ENCODE data around the gene BRWD1. TPM values are rescaled to one million over a fixed set of nuclear protein-coding genes. Genes with fewer than 3 reads are reported as not detected.

BRWD1 gene
- total RNA-seq: 71.6 TPM

DNA sequence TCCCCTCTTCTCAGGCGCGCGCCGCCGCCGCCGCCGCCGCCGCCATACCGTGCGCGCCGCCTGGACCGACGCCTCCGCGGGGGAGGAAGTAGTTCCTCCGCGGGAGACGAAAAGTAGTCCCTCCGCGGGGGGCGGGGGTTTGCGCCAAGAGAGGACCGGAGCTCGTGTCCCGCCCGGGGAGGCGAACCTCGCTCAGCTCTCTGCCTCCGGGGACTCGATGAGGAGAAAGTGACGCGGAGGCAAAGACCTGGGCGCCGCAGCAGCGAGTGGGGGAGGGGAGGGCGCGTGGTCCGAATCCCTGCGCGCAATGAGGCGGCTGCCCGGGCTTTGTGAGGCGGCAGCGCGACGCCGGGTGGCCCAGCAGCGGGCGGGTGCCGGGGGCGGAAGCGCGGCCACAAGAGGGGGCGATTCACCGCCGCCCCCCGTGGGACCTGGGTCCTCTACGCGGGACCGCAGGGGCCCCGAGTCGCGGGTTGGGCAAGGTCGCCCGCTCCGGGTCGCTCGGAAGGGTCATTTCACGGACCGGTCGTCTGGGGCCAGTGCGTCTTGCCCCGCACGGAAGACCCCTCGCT, at the start of gene BRWD1:
Gene BRWD1 (minus strand): TSS at position 62 of the 572 bp plus-strand sequence. CDS start 141 bp downstream, outside the sequence.
- ATAC-seq (peak; percentile 78), DNase-seq (ENCODE audit: low spot score) (peak; percentile 89)
- intact Hi-C loops (cut with DNase I): no loop called here

DNA sequence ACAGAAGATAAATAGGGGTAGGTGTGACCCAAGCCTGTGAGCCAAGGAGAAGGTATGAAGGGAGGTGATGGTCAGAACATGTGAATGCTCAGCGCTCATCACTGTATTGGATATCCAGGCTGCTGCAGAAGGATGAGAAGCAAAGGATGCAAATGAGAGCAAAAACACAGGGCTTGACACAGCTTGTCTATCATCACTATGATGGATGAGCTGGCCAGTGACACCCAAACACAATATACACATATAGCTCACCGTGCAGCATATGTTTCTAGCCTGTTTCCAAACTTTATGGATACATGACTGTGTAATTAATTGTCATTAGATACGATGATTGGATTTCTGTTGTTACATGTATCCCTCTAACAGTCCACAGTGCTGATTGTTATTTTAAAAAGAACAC, 49.3 kb upstream of the BRWD1 start:
- no peak for ATAC-seq
- intact Hi-C loops (cut with DNase I): no loop called here
- DNase-seq (ENCODE audit: low spot score): no peak

DNA sequence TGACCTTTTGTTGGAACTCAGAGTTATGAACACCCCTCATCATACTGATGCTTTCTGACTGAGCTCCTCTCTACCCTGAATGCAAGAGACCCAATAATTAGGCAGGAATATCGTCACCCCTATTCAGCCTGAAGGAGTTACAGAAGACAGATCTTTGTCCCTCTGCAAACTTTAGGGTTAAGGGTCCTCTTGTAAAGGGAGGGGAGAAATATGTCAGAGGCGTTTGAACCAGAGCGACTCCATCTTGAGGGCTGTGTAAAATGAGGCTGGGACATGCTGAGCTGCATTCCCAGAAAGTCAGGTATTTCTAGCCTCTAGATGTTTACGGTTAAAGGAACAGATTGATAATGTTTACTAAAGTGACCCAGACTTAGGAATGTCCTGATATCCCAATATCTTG, 46.0 kb upstream of the BRWD1 start:
- intact Hi-C loops (cut with DNase I): no loop called here
- no peak for ATAC-seq

DNA sequence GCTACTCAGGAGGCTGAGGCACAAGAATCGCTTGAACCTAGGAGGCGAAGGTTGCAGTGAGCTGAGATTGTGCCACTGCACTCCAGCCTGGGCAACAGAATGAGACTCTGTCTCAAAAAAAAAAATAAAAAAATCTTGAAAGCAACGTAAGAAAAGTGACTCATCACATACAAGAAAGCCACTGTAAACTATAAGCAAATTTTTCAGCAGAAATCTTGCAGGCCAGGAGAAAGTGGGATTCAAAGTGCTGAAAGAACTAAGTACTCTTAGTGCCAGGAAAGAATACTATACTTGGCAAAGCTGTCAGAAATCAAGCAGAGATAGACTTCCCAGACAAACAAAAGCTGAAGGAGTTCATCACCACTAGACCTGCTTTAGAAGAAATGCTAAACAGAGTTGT, 39.9 kb upstream of the BRWD1 start:
- DNase-seq (ENCODE audit: low spot score): no peak
- no peak for ATAC-seq
- intact Hi-C loops (cut with DNase I): no loop called here

More for the DNA sequence above, 46.0 kb upstream of the BRWD1 start:
- no peak for DNase-seq (ENCODE audit: low spot score)

DNA sequence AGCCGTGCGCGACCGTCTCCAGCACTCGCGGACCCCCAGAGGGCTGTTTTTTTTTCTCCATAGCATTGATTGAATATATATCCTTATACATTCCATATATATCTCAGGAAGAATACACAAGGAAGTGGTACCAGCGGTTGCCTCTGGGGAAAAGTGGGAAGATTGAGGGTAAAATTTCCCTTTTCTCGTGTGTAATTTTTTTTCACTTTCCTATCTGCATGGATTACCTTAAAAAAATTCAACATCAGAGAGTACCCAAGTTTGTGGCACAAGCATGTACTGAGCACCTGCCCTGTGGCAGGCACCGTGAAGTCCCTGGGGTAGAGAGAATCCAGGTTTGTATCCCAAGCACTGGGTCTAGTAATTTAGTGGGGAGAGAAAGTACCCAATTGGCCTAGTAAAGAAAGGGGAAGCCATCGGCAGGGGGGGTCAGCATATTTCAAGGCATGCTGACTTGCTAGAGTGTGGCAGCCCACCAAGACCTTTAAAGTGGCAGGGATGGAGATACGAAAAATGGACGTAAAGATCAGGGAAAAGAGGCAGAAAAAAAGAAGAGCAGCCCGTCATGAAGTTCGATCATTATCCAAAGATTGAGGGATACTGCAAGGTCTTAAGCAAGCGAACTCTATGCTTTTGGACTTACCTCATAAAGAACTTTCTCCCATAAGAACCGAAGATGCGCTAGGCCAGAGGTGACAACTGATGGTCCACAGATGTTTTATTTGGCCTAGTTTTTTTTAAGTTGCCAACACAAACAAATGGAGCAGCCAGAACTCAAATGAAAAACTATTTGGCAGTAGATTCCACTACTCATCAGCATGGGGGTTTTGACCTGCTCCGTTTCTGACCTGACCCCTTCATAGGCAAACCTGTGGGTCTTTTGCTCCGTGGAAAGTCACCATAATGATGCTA, 36.9 kb upstream of the BRWD1 start:
- no peak for DNase-seq (ENCODE audit: low spot score)
- intact Hi-C loops (cut with DNase I): no loop called here
- no peak for ATAC-seq

DNA sequence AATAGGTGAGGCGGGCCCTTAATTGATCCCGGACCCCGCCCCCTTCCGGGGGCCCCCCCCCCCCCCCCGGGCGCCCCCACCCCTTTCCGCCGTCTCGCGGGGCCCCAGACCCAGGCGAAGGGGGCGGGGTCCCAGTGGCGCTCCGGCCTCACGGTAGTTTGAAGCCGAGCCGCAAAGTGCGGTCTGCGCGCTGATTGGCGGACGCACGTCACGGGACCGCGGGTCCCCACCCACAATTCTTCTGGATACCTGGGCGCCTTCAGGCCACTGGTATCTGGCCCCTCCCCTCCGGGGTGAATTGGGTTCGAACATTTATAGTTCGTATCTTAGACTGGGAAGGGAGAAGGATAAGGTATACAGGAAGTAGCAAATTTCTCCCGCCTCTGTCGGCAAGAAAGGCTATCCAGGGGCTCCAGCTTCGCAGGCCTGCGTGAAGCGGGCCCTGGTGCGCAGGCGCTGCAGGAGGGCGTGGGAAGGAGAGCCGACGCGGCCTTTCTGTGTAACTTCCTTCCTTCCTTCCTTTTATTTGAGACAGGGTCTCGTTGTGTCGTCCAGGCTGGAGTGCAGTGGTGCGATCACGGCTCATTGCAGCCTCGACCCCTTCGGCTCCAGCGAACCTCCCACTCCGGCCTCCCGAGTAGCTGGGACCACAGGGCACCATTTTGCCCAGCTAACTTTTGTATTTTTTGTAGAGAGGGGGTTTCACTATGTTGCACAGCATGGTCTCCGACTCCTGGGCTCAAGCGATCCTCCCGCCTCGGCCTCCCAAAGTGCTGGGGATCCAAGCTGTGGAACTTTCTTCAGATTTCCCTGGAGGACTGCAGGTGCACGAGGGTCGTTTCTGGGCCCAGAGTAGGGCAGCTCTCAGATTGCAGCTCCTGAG, 36.0 kb upstream of the BRWD1 start:
- ATAC-seq: peak; percentile 98
- intact Hi-C loops (cut with DNase I): no loop called here
- peak; percentile 97 for DNase-seq (ENCODE audit: low spot score)

DNA sequence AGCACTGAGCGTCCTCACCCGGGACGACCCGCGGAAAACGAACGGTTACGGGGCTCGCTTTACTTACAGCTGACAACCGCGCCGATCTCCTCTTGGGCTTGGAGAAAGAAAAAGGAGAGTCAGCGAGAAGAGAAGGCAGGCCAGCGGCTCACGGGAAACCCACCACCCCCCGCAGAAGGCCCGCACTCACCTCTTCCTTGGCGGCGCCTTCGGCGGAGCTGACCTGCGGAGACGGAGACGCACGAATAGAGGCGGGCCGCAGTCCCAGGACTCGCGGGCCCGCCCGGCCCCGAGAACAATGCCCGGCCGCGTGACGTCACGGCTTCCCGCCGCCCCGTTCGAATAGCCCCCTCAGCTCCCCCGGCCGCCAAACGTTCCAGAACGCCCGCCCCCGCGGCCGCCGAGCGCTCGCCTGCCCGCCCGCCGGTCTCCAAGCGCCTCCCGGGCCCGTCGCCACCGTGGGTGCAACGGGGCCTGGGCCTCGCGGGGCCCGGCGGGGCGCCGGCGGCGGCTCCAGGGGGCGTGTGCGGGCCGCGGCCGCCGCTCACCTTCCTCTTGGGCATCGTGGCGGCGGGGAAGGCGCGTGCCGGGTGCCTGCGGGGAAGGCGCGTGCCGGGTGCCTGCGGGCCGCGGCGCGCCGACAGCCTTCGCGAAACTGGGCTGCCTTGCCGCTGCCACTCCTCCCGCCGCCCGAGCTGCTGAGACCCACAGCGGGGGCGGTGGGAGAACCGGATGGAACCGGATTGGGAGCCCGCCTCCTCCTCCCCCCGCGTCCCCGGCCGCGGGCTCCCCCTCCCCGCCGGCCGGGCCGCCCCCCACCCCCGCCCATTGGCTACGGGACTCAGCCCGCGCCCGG, 35.2 kb upstream of the BRWD1 start, which contains the start of gene HMGN1:
Gene HMGN1 (minus strand): TSS at position 734 of the 856 bp plus-strand sequence. CDS start 171 bp downstream, at position 563.
- DNase-seq (ENCODE audit: low spot score): peak; percentile 93
- intact Hi-C loops (cut with DNase I): no loop called here
- peak; percentile 83 for ATAC-seq

DNA sequence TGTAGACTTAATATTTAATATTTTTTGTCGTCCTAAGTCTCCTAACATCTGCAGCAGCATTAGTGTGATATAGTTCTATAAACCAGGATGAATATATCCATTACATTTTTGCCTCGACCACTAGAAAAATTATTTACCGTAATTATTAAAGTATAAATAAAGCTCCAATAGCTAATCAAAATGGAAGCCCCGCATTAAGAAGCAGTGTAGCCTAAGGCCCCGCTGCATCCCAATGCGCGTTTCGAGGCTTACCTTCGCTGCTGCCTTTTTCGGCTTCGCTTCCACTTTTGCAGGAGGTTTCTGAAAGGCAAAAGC, 34.6 kb upstream of the BRWD1 start:
- intact Hi-C loops (cut with DNase I): no loop called here
- no peak for ATAC-seq
- no peak for DNase-seq (ENCODE audit: low spot score)

DNA sequence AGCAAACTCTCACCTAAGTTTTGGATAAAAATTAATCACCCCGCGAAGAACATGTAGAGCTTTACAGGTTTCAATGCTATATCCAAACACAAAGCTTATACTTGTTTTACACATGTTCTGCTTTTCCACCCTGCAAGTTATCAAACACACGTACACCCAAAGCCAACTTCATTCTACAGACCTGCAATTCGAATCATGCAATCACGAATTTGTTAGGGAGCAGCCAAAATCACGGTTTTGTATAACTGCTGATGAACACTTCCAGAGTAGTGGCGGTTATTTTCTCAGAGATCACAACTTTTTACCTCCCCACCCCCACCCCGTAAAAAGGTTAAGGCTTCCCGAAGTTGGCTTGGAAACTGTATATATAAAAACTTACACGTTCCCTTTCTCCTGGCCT, 34.1 kb upstream of the BRWD1 start:
- ATAC-seq: no peak
- intact Hi-C loops (cut with DNase I): no loop called here
- DNase-seq (ENCODE audit: low spot score): no peak

DNA sequence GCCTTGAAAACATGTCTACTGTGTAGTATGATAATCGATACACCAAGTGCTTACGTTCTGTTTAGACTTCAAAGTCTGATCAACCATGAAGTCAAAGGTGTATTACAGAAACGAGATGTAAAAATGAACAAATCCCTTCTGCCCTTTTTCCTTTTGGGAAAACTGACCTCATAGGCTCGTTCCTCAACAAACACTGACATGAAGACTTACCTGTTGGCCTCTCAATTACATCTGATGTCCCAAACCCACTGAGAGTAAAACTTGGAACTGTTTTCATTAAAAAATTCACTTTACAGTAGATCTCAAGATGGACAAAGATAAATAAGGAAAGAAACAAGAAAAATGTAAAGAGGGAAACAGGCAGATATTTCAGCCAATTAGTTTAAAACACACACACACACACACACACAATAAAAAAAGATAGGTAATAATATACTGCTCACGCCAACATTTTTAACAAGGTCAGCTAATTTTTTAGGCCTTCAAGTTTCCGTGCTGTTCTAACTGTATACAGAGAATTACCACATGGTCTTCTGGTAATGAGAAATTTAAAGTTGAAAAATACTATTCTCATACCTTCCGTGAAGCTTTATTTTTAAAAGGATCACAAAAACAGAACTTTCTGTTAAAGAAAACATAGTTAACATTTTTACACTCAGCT, 33.4 kb upstream of the BRWD1 start:
- DNase-seq (ENCODE audit: low spot score): no peak
- no peak for ATAC-seq
- intact Hi-C loops (cut with DNase I): no loop called here

DNA sequence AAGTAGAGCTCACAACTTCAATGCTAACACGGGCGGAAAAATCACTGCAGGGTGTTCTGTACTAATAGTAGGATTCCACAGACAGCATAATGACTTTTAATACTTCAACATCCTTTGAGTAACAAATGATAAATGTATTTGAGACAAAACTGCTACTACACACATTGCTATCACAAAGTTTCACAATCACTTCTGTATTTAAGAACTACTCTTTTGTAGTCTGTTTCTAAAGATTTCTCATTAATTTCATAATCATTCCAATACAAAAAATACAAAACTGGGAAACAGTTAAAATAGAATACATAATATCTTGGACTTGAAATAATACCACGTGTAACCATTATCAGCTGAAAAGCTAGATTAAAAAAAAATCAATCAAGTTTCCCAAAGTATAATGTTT, 32.8 kb upstream of the BRWD1 start:
- intact Hi-C loops (cut with DNase I): no loop called here
- no peak for DNase-seq (ENCODE audit: low spot score)
- ATAC-seq: no peak

DNA sequence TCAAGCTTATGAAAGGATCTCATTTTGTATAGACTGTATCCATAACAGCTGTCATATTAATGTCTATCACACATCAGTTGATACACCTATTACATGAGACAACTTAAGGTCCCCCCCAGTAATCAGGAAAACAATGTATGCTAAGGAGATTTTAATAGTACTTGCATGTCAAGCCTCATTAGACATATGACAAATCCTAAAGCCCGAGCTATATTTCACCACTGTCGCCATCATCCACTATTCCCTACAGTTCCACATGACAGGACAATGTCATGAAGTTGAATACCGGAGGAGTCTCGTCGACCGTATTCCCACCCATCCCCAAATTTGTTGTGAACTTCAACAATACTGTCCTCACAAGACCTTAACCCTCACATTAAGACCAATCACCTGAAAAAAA, 32.0 kb upstream of the BRWD1 start:
- DNase-seq (ENCODE audit: low spot score): no peak
- intact Hi-C loops (cut with DNase I): no loop called here
- no peak for ATAC-seq

DNA sequence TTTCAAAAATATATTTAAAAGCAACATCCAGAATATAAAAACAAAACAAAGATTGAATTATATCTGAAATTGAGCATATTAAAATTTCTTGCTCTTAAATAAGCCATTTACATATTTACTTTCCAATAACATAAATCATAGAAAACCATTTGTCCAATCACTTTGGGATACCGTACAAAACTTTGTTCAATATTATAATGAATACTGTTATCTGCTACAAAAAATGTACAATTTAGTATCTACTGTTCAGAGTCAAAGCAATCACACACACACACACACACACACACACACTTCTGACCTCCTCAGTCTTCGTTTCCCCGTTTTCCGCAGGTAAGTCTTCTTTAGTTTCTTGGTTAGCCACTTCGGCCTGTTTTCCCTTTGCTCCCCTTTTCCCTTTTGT, 31.4 kb upstream of the BRWD1 start:
- intact Hi-C loops (cut with DNase I): no loop called here
- DNase-seq (ENCODE audit: low spot score) (no peak), ATAC-seq (no peak)

DNA sequence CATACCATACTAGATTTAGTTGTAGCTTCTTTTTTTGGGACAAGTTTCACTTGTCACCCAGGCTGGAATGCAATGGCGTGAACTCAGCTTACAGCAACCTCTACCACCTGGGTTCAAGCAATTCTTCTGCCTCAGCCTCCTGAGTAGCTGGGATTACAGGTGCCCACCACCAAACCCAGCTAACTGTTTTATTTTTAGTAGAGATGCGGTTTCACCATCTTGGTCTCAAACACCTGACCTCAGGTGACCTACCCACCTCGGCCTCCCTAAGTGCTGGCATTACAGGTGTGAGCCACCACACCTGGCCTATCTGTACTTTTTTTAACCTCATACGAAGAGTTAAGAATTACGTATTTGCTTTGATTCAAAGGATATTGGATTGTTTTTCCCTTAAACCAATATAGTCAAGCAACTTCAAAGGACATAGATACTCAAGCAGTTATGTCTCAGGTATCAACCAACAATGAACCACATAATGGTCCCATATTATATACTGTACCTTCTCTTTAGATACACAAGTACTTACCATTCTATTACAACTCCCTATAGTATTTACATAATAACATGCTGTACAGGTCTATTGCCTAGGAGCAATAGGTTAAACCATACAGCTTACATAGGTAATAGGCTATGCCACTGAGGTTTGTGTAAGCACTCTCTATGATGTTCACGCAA, 28.0 kb upstream of the BRWD1 start:
- no peak for ATAC-seq
- intact Hi-C loops (cut with DNase I): no loop called here

DNA sequence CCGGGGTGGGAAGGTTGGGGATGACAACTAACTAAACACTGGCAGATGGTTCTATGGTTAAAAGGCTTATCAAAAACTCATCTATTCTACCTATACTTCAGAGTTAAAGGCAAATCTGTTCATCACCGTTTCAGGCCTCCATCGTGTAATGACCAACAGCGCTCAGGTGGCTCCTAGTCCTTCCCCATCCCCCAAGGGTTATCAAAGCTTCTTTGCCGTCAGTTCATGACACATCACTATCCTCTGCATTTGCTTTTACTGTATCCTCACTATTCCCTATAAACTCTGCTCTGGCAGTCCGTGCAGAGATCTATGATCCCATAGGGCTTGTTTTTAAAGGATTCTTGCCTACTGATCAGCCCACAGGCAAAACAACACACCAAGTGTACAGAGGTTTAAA, 27.3 kb upstream of the BRWD1 start:
- intact Hi-C loops (cut with DNase I): no loop called here

More for the DNA sequence above, 28.0 kb upstream of the BRWD1 start:
- DNase-seq (ENCODE audit: low spot score): no peak

DNA sequence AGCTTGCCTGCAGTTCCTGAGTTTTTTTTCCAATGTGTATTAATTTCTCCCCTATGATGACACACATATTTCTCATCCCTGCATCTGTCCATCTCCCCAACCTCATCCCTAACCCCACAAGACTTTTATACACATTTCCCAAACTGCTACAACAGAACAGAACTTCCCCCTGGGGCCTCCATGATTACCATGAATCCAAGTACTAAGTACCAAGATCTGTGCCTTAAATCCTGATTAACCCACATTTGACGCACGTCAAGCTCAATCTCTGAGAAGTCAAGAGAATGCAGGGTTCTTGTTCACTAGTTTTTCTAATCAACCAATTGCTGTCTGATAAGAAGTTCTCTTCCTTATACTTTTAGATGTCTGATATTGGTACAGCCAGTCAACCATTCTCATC, 25.8 kb upstream of the BRWD1 start:
- no peak for ATAC-seq
- no peak for DNase-seq (ENCODE audit: low spot score)
- intact Hi-C loops (cut with DNase I): no loop called here

More for the DNA sequence above, 27.3 kb upstream of the BRWD1 start:
- DNase-seq (ENCODE audit: low spot score) (no peak), ATAC-seq (no peak)

DNA sequence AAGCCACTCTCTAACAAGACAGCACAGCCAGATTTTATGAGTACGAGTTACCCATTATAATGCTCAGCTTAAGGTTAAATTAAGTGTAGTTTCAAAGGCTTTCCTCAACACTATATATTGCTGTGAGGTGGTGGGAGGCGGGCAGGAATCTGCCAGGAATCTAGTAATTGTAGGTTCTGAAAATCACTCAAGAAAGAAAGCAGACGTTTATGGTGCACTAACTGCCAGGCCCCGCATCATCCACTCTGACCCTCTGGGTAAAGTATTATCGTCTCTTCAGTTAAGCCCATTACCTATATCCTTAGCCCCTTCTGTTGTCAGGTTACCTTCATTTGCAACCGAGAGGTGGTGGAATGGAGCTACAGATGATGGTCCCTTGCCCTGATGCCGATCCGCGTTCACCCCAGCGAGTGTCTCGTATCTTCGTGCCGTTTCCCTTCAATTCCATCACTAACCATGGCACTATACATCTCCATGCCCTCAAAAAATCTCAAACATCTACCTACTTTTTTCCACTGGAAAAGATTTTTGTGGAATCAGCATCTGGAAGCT, 23.1 kb upstream of the BRWD1 start:
- intact Hi-C loops (cut with DNase I): no loop called here
- DNase-seq (ENCODE audit: low spot score) (no peak), ATAC-seq (no peak)
